HG03135 (cell line): ENCODE data around the gene CFAP100.

Experiments used
- ATAC-seq: cut with Tn5 transposase; IDR thresholded peaks from one replicate; pipeline ENCODE4 v1.9.1; 2021; ENCODE audit warnings: mild to moderate bottlenecking, moderate library complexity; ENCODE audit not compliant: unreplicated experiment

Gene CFAP100

GRCh38 chr3:126419886-126420786 lies 25.4 kb downstream of the CFAP100 start:
- ATAC-seq, result no peak

GRCh38 chr3:126421573-126422119 lies 26.9 kb downstream of the CFAP100 start:
- ATAC-seq, result no peak

GRCh38 chr3:126422121-126422520 lies 27.4 kb downstream of the CFAP100 start:
- no peak for ATAC-seq

GRCh38 chr3:126422571-126423091 lies 27.9 kb downstream of the CFAP100 start:
- no peak for ATAC-seq

GRCh38 chr3:126423191-126424038 lies 28.7 kb downstream of the CFAP100 start:
- ATAC-seq, result no peak

GRCh38 chr3:126424039-126424717 lies 29.5 kb downstream of the CFAP100 start:
- ATAC-seq, result no peak

GRCh38 chr3:126424751-126425150 lies 30.0 kb downstream of the CFAP100 start:
- ATAC-seq, result no peak

GRCh38 chr3:126431103-126431534 lies 36.4 kb downstream of the CFAP100 start:
- no peak for ATAC-seq

- no peak for ATAC-seq
Measured at GRCh38 chr3:126432361-126433104, 37.8 kb downstream of the CFAP100 start.

GRCh38 chr3:126433105-126433430 lies 38.4 kb downstream of the CFAP100 start:
- no peak for ATAC-seq

GRCh38 chr3:126433496-126434263 lies 39.0 kb downstream of the CFAP100 start:
- ATAC-seq, result no peak

- no peak for ATAC-seq
Measured at GRCh38 chr3:126434264-126434590, 39.5 kb downstream of the CFAP100 start.

GRCh38 chr3:126434931-126435411 lies 40.3 kb downstream of the CFAP100 start:
- no peak for ATAC-seq

GRCh38 chr3:126435456-126436315 lies 41.0 kb downstream of the CFAP100 start:
- ATAC-seq, result no peak

- no peak for ATAC-seq
Measured at GRCh38 chr3:126436826-126437717, 42.4 kb downstream of the CFAP100 start.

GRCh38 chr3:126438186-126438585 lies 43.5 kb downstream of the CFAP100 start:
- ATAC-seq, result no peak

GRCh38 chr3:126438746-126439145 lies 44.0 kb downstream of the CFAP100 start:
- ATAC-seq, result no peak
